Psoas muscle (tissue), 8 donors: ENCODE data around the gene NOL6. TPM values are rescaled to one million over a fixed set of nuclear protein-coding genes. Genes with fewer than 3 reads are reported as not detected.
"Not testable (repeated sequence)": the region's sequence is repeated elsewhere in the genome, so short reads cannot be mapped to it uniquely, and the experiment has no call there.

ENCODE experiments used
- ATAC-seq, 4 donors: fragments of 200-7000 bp; cut with Tn5 transposase; one replicate each; pipeline ENCODE4 v1.9.1; 2020; ENCODE audit warnings: moderate library complexity in 3 of 4, mild to moderate bottlenecking in 2 of 4
- DNase-seq, 2 donors: peaks; one replicate each; pipeline ENCODE4 v3.0.0-alpha.2; 2020
- H3K27ac ChIP-seq: fragments of 200-600 bp; one replicate; pipeline ENCODE4 v1.8.0; 2022
- H3K27me3 ChIP-seq, 3 donors: fragments of 200-600 bp in 1 of 3; one replicate each; pipeline versions ENCODE4 v1.6.1 to v1.8.0; 2013 to 2022; ENCODE audit warnings: low read length in 2 of 3, mild to moderate bottlenecking in 2 of 3, moderate library complexity in 1 of 3; ENCODE audit not compliant: insufficient read depth in 3 of 3
- H3K36me3 ChIP-seq, 2 donors: fragments of 200-600 bp in 1 of 2; one replicate each; pipeline versions ENCODE4 v1.6.1 to v1.8.0; 2013 to 2022; ENCODE audit warnings: low read depth in 1 of 2, mild to moderate bottlenecking in 1 of 2, moderate library complexity in 1 of 2; ENCODE audit not compliant: insufficient read depth in 1 of 2
- H3K4me1 ChIP-seq: fragments of 200-600 bp; one replicate; pipeline ENCODE4 v1.8.0; 2022
- H3K4me3 ChIP-seq: fragments of 200-600 bp; one replicate; pipeline ENCODE4 v1.8.0; 2022; ENCODE audit warnings: mild to moderate bottlenecking
- H3K9me3 ChIP-seq: fragments of 200-600 bp; one replicate; pipeline ENCODE4 v1.8.0; 2022
- CTCF ChIP-seq: fragments of 200-600 bp; IDR thresholded peaks from one replicate; pipeline ENCODE4 v1.8.0; 2022; ENCODE audit warnings: antibody characterized with exemption
- WGBS, 3 donors: extraction: QIAGEN DNeasy Blood & Tissue Kit; methylation state at CpG; one replicate each; pipeline versions ENCODE4 v1.1.6 to v1.1.7; 2013; 5-methylcytosine and 5-hydroxymethylcytosine counted together
- intact Hi-C, 2 donors: fragments of 100-400 bp; cut with DNase I; formaldehyde crosslinking; loops; one replicate each; pipeline versions ENCODE4 v1.11.0 to v1.14.2; 2022
- polyA plus RNA-seq, 3 donors: library from polyadenylated mRNA; stranded (reverse); fragments of 200-250 nt; gene quantifications; one replicate each; pipeline ENCODE4 v1.2.3, GENCODE V29; 2013
- total RNA-seq, 4 donors: library from RNA; stranded (reverse); fragmentation: NEBNext Ultra II Directional in 2 of 4; extraction: Animal tissue kit (Norgen Biotek cat#: 25700) in 2 of 4; gene quantifications; one replicate each; pipeline versions ENCODE4 v1.2.1 to v1.2.4, GENCODE V29; 2021 to 2023
- donor health status: healthy with polysubstance abuse.
- donor health status: DM: no; HTN: no; CAD: no; lungs with moderate emphysema.
- donor health status: Bipolar disorder and iron deficiency.
- donor health status: healthy.
- donor health status: DM: yes; HTN: yes; CAD: no.
- donor health status: DM: no; HTN: no; CAD: no.
- donor health status: DM: no; HTN: no; CAD: no.
- donor health status: DM: yes; HTN: yes; CAD: no.

NOL6 gene
- total and polyA plus RNA-seq, 7 donors: 18.8 to 39.9 (median 33.5) TPM

GRCh38 chr9:33511184-33511517 lies 37.4 kb upstream of the NOL6 start:
- DNase-seq, H3K27me3 ChIP-seq, H3K9me3 ChIP-seq, H3K4me1 ChIP-seq, intact Hi-C loops, H3K36me3 ChIP-seq: not testable (repeated sequence)
- H3K4me3 ChIP-seq: peak overlapping the region; percentile 74
- peak in 1 of 4 donors; percentile 22 for ATAC-seq
- 0 to 1% (median 1%) methylated on average over 8 of the region's 8 CpGs for WGBS, 3 donors
- peak overlapping the region; percentile 84 for H3K27ac ChIP-seq

GRCh38 chr9:33510262-33511183 lies 36.8 kb upstream of the NOL6 start:
- peak overlapping the region; percentile 84 for H3K27ac ChIP-seq
- peak overlapping the region; percentile 74 for H3K4me3 ChIP-seq
- intact Hi-C loops: no loop called here
- ATAC-seq (peak; percentile 88 to 97 (median 90)), DNase-seq (peak; percentile 51 to 77)
- no peak for TF ChIP-seq CTCF
- no peaks in the 10 kb centered on the region for H3K36me3 ChIP-seq
- H3K9me3 ChIP-seq: no peaks in the 10 kb centered on the region
- H3K27me3 ChIP-seq: no peaks in the 10 kb centered on the region
- H3K4me1 ChIP-seq: no peaks in the 10 kb centered on the region
- WGBS, 3 donors: 9% methylated on average over 32 of the region's 32 CpGs

- Histone ChIP-seq H3K4me3 (no peak overlapping the region), H3K27ac (no peak overlapping the region), H3K4me1 (no peaks in the 10 kb centered on the region), H3K9me3 (no peaks in the 10 kb centered on the region), H3K36me3 (no peaks in the 10 kb centered on the region), H3K27me3 (no peaks in the 10 kb centered on the region)
- ATAC-seq: no peak
- intact Hi-C loops: no loop called here
- no peak for DNase-seq
- TF ChIP-seq CTCF: no peak
- 82 to 92% (median 86%) methylated on average over 7 of the region's 7 CpGs for WGBS, 3 donors
Observed at GRCh38 chr9:33506626-33507370, 33.1 kb upstream of the NOL6 start.

- intact Hi-C loops: no loop called here
- no peak for ATAC-seq
- Histone ChIP-seq H3K4me3 (no peak overlapping the region), H3K36me3 (no peaks in the 10 kb centered on the region), H3K4me1 (no peaks in the 10 kb centered on the region), H3K27ac (no peak overlapping the region), H3K9me3 (no peaks in the 10 kb centered on the region), H3K27me3 (no peaks in the 10 kb centered on the region)
- TF ChIP-seq CTCF: peak; percentile 8
- DNase-seq: no peak
- WGBS, 3 donors: 82 to 89% (median 89%) methylated on average over 1 of the region's 1 CpG
Observed at GRCh38 chr9:33498387-33498786, 24.7 kb upstream of the NOL6 start.

- H3K27me3 ChIP-seq, intact Hi-C loops, H3K4me1 ChIP-seq, H3K27ac ChIP-seq, H3K4me3 ChIP-seq, H3K9me3 ChIP-seq, H3K36me3 ChIP-seq, ATAC-seq, DNase-seq: not testable (repeated sequence)
- 62 to 77% (median 67%) methylated on average over 2 of the region's 2 CpGs for WGBS, 3 donors
Observed at GRCh38 chr9:33493819-33494218, 20.1 kb upstream of the NOL6 start.
